NCI-H1105 treated with DMSO at 0.1 percent for 48 hours (cell line): ENCODE data around the gene PDE9A.
A peak's percentile ranks its signal among the peaks of the same experiment; 100 is the strongest.

Experiments used
- DNase-seq: peaks from one replicate; lab custom pipeline; 2025; lab: John Stamatoyannopoulos, UW

PDE9A gene

GRCh38 chr21:42757826-42758655 is 104.6 kb downstream of the PDE9A start:
- no peak for DNase-seq

- no peak for DNase-seq
These were observed 105.5 kb downstream of the PDE9A start for GRCh38 chr21:42758721-42759593.

GRCh38 chr21:42759594-42759927 is 106.1 kb downstream of the PDE9A start:
- DNase-seq: no peak

- no peak for DNase-seq
These were observed 107.0 kb downstream of the PDE9A start for GRCh38 chr21:42760361-42760950.

- DNase-seq: peak; percentile 32
These were observed 107.7 kb downstream of the PDE9A start for GRCh38 chr21:42760951-42761751.

- no peak for DNase-seq
These were observed 108.4 kb downstream of the PDE9A start for GRCh38 chr21:42761776-42762335.

- no peak for DNase-seq
These were observed 110.4 kb downstream of the PDE9A start for GRCh38 chr21:42763581-42764442.

GRCh38 chr21:42764443-42764760 is 111.0 kb downstream of the PDE9A start:
- no peak for DNase-seq

- DNase-seq: no peak
These were observed 111.5 kb downstream of the PDE9A start for GRCh38 chr21:42764883-42765282.

- no peak for DNase-seq
These were observed 112.2 kb downstream of the PDE9A start for GRCh38 chr21:42765656-42766055.

- no peak for DNase-seq
These were observed 113.5 kb downstream of the PDE9A start for GRCh38 chr21:42766739-42767560.

GRCh38 chr21:42767561-42767835 is 114.1 kb downstream of the PDE9A start:
- DNase-seq: no peak

- no peak for DNase-seq
These were observed 115.1 kb downstream of the PDE9A start for GRCh38 chr21:42768324-42769121.

GRCh38 chr21:42769183-42769819 is 115.9 kb downstream of the PDE9A start:
- DNase-seq: no peak

- no peak for DNase-seq
These were observed 116.6 kb downstream of the PDE9A start for GRCh38 chr21:42769820-42770716.

- no peak for DNase-seq
These were observed 117.5 kb downstream of the PDE9A start for GRCh38 chr21:42770717-42771502.

GRCh38 chr21:42771503-42771805 is 118.0 kb downstream of the PDE9A start:
- no peak for DNase-seq
